ENCODE results near the gene ZNF862. TPM values are rescaled to one million over a fixed set of nuclear protein-coding genes. Genes with fewer than 3 reads are reported as not detected.

ZNF862 gene
- total RNA-seq, 1 donor from 2014 or later, result 22.8 TPM

DNA sequence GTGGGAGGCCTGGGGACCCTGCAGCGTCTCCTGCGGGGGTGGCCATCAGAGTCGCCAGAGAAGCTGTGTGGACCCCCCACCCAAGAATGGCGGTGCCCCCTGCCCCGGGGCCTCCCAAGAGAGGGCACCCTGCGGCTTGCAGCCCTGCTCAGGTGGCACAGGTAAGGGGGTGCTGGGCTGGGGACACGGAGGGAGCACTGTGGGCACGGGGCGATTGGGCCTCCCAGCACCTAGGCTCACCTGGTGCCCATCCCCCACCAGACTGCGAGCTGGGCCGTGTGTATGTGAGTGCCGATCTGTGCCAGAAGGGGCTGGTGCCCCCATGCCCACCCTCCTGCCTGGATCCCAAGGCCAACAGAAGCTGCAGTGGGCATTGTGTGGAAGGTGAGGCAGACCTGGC, 35.2 kb upstream of the ZNF862 start:
- H3K9me3 Mint-ChIP-seq (ENCODE audit: low read depth), result no peaks in the 10 kb centered on the region
- no peaks in the 10 kb centered on the region for H3K36me3 Mint-ChIP-seq (ENCODE audit: insufficient read depth)
- H3K4me3 Mint-ChIP-seq (ENCODE audit: low read depth), result no peak overlapping the region
- no peaks in the 10 kb centered on the region for H3K4me1 Mint-ChIP-seq (ENCODE audit: low read depth)
- peaks cover 6% of the 10 kb centered on the region for H3K27me3 Mint-ChIP-seq
- no peak for DNase-seq (ENCODE audit: low spot score, unreplicated experiment)
- H3K27ac Mint-ChIP-seq, result no peak overlapping the region
- TF ChIP-seq, protein P1, sequence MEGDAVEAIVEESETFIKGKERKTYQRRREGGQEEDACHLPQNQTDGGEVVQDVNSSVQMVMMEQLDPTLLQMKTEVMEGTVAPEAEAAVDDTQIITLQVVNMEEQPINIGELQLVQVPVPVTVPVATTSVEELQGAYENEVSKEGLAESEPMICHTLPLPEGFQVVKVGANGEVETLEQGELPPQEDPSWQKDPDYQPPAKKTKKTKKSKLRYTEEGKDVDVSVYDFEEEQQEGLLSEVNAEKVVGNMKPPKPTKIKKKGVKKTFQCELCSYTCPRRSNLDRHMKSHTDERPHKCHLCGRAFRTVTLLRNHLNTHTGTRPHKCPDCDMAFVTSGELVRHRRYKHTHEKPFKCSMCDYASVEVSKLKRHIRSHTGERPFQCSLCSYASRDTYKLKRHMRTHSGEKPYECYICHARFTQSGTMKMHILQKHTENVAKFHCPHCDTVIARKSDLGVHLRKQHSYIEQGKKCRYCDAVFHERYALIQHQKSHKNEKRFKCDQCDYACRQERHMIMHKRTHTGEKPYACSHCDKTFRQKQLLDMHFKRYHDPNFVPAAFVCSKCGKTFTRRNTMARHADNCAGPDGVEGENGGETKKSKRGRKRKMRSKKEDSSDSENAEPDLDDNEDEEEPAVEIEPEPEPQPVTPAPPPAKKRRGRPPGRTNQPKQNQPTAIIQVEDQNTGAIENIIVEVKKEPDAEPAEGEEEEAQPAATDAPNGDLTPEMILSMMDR (IDR thresholded peaks at IDR 0.05; ENCODE audit: unreplicated experiment), result no peak

DNA sequence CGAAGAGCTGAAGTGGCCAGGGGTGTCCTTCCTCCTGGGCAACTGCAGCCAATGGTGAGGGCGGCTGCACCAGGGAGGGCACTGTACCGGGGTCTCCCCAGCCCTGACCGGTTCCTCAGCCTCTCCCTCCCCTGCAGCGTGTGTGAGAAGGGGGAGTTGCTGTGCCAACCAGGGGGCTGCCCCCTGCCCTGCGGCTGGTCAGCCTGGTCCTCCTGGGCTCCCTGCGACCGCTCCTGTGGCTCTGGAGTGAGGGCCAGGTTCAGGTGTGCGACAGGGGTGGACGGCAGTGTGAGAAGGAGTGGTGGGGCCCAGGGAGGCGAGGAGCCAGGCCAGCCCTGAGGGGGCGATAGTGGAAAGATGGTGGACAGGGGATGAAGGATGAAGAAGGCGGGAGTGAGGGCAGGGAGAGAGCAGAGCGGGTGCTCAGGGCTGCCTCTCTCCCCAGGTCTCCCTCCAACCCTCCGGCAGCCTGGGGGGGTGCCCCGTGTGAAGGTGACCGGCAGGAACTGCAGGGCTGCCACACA, 34.6 kb upstream of the ZNF862 start:
- no peak for DNase-seq (ENCODE audit: low spot score, unreplicated experiment)
- TF ChIP-seq, protein P1 (IDR thresholded peaks at IDR 0.05; ENCODE audit: unreplicated experiment), result no peak
- Mint-ChIP-seq H3K4me1 (ENCODE audit: low read depth) (no peaks in the 10 kb centered on the region), H3K27ac (no peak overlapping the region), H3K36me3 (ENCODE audit: insufficient read depth) (no peaks in the 10 kb centered on the region), H3K9me3 (ENCODE audit: low read depth) (no peaks in the 10 kb centered on the region), H3K4me3 (ENCODE audit: low read depth) (no peak overlapping the region), H3K27me3 (peaks cover 6% of the 10 kb centered on the region)

DNA sequence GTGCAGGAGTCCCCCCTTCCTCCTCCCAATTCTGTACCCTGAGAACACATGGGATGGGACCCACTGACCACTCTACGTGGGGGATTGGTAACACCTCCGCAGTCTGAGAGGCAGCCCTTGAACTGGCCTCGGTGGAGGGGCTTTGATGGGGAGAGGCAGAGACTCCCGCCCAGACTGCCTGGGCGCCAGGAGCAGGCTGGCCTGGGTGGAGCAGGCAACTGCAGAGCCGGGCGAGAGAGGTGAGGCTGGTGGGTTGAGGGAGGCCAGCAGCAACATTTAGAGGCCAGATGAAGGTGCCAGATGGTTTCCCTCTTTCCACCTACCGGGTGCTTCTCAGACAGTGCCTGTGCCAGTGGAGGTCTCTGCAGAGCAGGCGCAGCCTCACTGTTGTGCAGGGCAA, 34.1 kb upstream of the ZNF862 start:
- H3K27me3 Mint-ChIP-seq, result peaks cover 6% of the 10 kb centered on the region
- no peaks in the 10 kb centered on the region for H3K4me1 Mint-ChIP-seq (ENCODE audit: low read depth)
- H3K9me3 Mint-ChIP-seq (ENCODE audit: low read depth), result no peaks in the 10 kb centered on the region
- no peak overlapping the region for H3K27ac Mint-ChIP-seq
- H3K4me3 Mint-ChIP-seq (ENCODE audit: low read depth), result no peak overlapping the region
- H3K36me3 Mint-ChIP-seq (ENCODE audit: insufficient read depth), result no peaks in the 10 kb centered on the region
- DNase-seq (ENCODE audit: low spot score, unreplicated experiment), result no peak
- TF ChIP-seq, protein P1 (IDR thresholded peaks at IDR 0.05; ENCODE audit: unreplicated experiment), result no peak

DNA sequence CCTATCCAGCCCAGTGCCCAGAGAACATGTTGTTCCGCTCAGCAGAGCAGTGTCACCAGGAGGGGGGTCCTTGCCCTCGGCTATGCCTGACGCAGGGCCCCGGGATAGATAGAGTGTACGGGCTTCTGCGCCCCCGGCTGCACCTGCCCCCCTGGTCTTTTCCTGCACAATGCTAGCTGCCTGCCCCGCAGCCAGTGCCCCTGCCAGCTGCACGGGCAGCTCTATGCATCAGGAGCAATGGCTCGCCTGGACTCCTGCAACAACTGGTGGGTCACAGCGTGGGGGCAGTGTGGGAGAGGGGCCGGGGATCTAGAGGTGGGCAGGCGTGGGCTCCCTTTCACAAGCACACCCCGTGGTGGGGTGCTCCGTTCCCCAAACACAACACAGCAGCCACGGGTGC, 31.4 kb upstream of the ZNF862 start:
- H3K9me3 Mint-ChIP-seq (ENCODE audit: low read depth), result no peaks in the 10 kb centered on the region
- no peak for DNase-seq (ENCODE audit: low spot score, unreplicated experiment)
- H3K27ac Mint-ChIP-seq, result no peak overlapping the region
- no peaks in the 10 kb centered on the region for H3K36me3 Mint-ChIP-seq (ENCODE audit: insufficient read depth)
- H3K4me1 Mint-ChIP-seq (ENCODE audit: low read depth), result no peaks in the 10 kb centered on the region
- no peak overlapping the region for H3K4me3 Mint-ChIP-seq (ENCODE audit: low read depth)
- H3K27me3 Mint-ChIP-seq, result peaks cover 10% of the 10 kb centered on the region
- TF ChIP-seq, protein P1 (IDR thresholded peaks at IDR 0.05; ENCODE audit: unreplicated experiment), result no peak

DNA sequence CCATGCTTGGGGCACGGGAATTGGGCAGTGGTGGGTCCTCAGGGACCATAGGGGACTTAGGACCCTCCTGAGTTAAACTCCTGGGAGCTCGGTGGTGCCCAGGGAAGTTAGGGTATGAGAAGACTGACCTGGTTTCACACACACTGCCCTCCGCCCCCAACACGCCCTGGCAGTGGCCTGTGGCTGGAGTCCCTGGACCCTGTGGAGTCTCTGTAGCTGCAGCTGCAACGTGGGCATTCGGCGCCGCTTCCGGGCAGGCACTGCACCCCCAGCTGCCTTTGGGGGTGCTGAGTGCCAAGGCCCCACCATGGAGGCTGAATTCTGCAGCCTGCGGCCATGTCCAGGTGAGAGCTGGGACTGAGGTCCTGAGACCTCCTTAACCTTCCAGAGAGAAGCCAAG, 29.9 kb upstream of the ZNF862 start:
- no peak for DNase-seq (ENCODE audit: low spot score, unreplicated experiment)
- TF ChIP-seq, protein P1 (IDR thresholded peaks at IDR 0.05; ENCODE audit: unreplicated experiment), result no peak
- H3K27me3 Mint-ChIP-seq, result peaks cover 10% of the 10 kb centered on the region
- H3K4me3 Mint-ChIP-seq (ENCODE audit: low read depth), result no peak overlapping the region
- H3K9me3 Mint-ChIP-seq (ENCODE audit: low read depth), result no peaks in the 10 kb centered on the region
- no peak overlapping the region for H3K27ac Mint-ChIP-seq
- no peaks in the 10 kb centered on the region for H3K36me3 Mint-ChIP-seq (ENCODE audit: insufficient read depth)
- H3K4me1 Mint-ChIP-seq (ENCODE audit: low read depth), result no peaks in the 10 kb centered on the region

Measured in progenitor cell of endocrine pancreas (in vitro differentiated cells).